M059J (cell line): Measurements from ENCODE around the gene ANKRD33B. TPM values are rescaled to one million over a fixed set of nuclear protein-coding genes. Genes with fewer than 3 reads are reported as not detected.
"Not testable (repeated sequence)": the region's sequence is repeated elsewhere in the genome, so short reads cannot be mapped to it uniquely, and the experiment has no call there.

Experiments
- DNase-seq: peaks from one replicate; pipeline ENCODE4 v3.0.0-alpha.2; 2012; ENCODE audit warnings: low read depth
- total RNA-seq: library from RNA; depleted of rRNA; stranded (reverse); fragments of >200 nt; shearing (Covaris generic); gene quantifications from 2 replicates; pipeline ENCODE4 v1.2.3, GENCODE V29; 2014

ANKRD33B gene
- total RNA-seq, 1 experiment from 2014 or later = 1.9 TPM

- no peak for DNase-seq
These were observed 29.8 kb downstream of the ANKRD33B start for GRCh38 chr5:10593531-10594181.

GRCh38 chr5:10594591-10595210 is 30.8 kb downstream of the ANKRD33B start:
- peak; percentile 55 for DNase-seq

GRCh38 chr5:10595293-10595671 is 31.4 kb downstream of the ANKRD33B start:
- DNase-seq = peak; percentile 33

DNA sequence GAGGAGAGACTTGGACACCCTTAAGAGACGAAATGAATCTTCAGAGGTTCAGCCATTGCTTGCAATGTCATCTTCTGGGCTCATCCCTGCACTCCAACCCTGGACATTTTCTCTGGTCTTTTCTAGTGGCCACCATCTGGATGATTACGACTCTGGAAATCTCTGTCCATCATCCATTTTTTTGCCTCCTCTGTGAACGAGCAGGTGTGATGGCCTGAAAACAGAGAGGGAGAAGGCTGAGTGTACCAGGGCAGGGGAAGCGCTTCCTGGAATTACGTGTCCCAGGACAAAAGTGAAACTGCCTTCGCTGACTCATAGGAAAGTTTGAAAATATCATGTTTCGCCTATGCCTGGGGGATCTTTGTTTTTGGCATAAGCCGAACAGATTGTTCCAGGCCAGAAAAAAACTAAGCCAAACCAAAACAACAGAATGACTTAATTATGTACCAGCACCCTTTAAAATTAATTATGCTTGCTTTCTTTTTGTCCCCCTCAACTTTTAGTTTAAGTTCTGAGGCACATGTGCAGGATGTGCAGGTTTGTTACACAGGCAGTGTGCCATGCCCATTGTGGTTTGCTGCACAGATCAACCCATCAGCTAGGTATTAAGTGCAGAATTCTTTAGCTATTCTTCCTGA is 31.9 kb downstream of the ANKRD33B start:
- peak; percentile 96 for DNase-seq

- no peak for DNase-seq
These were observed 32.4 kb downstream of the ANKRD33B start for GRCh38 chr5:10596310-10596703.

- DNase-seq = no peak
These were observed 33.1 kb downstream of the ANKRD33B start for GRCh38 chr5:10596886-10597451.

DNA sequence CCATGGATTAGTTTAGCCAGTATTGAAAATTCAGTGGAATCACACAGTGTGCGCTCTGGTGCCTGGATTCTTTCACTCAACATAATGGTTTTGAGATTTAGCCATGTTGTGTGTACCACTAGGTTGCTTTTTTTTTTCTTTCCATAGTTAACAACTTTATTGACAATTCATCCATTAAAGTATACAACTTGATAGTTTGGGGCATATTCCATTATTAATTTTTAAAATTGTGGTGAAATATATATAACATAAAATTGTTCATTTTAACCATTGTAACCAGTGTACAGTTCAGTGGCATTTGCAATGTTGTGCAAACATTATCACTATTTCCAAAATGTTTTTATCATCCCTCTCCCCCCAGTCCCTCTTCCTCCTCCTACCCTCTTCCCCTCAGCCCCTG is 35.2 kb downstream of the ANKRD33B start:
- DNase-seq = no peak

GRCh38 chr5:10599862-10600284 is 36.0 kb downstream of the ANKRD33B start:
- DNase-seq = peak; percentile 82

DNA sequence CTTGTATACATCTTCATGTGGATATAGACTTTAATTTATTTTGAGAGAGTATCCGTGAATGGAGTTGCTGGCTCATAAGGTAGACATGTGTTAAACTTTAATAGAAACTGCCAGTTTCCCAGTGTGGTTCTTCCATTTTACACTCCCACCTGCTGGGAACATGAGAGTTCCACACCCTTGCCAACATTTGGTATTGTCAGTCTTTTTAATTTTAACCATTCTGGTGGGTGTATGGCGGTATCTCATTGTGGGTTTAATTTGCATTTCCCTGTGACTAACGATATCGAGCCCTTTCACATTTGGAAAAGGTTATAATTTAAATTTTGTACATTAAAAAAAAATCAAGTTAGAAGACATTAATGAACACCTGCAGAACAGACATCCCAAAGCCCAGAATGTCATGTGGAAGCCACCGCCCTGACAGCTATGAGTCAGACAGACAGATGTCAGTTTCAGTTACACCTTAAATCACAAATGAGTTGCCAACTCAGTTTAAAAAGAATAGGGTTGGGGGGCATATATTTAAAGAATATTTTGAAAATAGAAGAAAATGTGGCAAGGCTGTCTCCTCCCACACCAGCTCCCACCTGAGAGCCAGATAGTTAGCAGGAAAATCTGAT is 36.9 kb downstream of the ANKRD33B start:
- DNase-seq = peak; percentile 41

GRCh38 chr5:10601246-10602030 is 37.6 kb downstream of the ANKRD33B start:
- peak; percentile 97 for DNase-seq

GRCh38 chr5:10602031-10602806 is 38.3 kb downstream of the ANKRD33B start:
- no peak for DNase-seq

GRCh38 chr5:10604975-10605374 is 41.1 kb downstream of the ANKRD33B start:
- no peak for DNase-seq

GRCh38 chr5:10606632-10607022 is 42.8 kb downstream of the ANKRD33B start:
- not testable (repeated sequence) for DNase-seq

DNA sequence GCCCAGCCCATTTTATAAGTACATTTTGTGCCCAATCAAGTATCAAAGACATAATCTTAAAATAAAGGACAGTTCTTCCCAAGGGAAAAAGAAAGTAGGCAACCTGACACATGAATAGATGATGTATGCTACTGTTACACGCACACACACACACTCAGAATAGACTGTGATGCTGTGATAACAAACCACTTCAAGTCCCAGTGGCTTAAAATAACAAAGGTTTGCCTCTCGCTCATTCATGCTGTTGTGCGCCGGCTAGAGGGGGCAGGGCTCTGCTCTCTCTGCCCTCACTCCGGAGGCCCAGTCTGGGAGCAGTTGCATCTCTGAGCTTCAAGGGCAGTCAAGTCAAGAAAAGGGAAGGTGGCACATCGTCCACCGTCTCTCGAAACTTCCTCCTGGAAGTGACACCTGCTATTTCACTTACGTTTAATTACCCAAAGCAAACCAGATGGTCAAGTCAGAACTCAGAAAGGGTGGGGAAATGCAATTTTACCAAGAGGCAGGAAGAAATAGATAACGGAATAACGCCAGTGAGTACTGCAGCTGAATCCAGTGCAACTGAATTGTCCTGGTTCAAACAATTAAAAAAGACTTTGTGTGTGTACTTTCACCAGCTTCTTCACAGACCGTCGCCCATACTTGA is 43.3 kb downstream of the ANKRD33B start:
- DNase-seq = no peak

GRCh38 chr5:10607666-10608073 is 43.8 kb downstream of the ANKRD33B start:
- DNase-seq = no peak

GRCh38 chr5:10608081-10608480 is 44.2 kb downstream of the ANKRD33B start:
- DNase-seq = not testable (repeated sequence)

GRCh38 chr5:10610058-10610457 is 46.2 kb downstream of the ANKRD33B start:
- no peak for DNase-seq

- no peak for DNase-seq
These were observed 47.4 kb downstream of the ANKRD33B start for GRCh38 chr5:10611290-10611689.

GRCh38 chr5:10612251-10612650 is 48.4 kb downstream of the ANKRD33B start:
- no peak for DNase-seq

- DNase-seq = no peak
These were observed 51.8 kb downstream of the ANKRD33B start for GRCh38 chr5:10615693-10616092.
